HCT116 (cell line): ENCODE results near the gene PRIMPOL.

Experiments used
- EGR1 ChIP-seq: IDR thresholded peaks from 2 replicates; pipeline ENCODE4 v1.6.1; 2012; ENCODE audit warnings: low read depth
- ELF1 ChIP-seq: IDR thresholded peaks from 2 replicates; pipeline ENCODE4 v1.6.1; 2012; ENCODE audit warnings: low read depth, borderline replicate concordance
- EZH2 ChIP-seq: fragments of 200-600 bp; sonication (generic); IDR thresholded peaks from 2 replicates; pipeline ENCODE4 v1.6.1; 2017; ENCODE audit warnings: antibody characterized with exemption, mixed run types
- EZH2phosphoT487 ChIP-seq: fragments of 200-600 bp; IDR thresholded peaks from 2 replicates; pipeline ENCODE4 v1.6.1; 2018; ENCODE audit warnings: antibody characterized with exemption, borderline replicate concordance
- POLR2A ChIP-seq: IDR thresholded peaks from 2 replicates; pipeline ENCODE4 v1.7.0; 2011; ENCODE audit warnings: borderline replicate concordance; ENCODE audit not compliant: insufficient read depth, insufficient read length; ENCODE audit errors: extremely low read depth
- POLR2AphosphoS5 ChIP-seq: IDR thresholded peaks from 2 replicates; pipeline ENCODE4 v1.6.1; 2011; ENCODE audit warnings: mild to moderate bottlenecking, low read depth, low read length, moderate library complexity
- SP1 ChIP-seq: IDR thresholded peaks from 2 replicates; pipeline ENCODE4 v1.6.1; 2012; ENCODE audit warnings: low read depth
- SRF ChIP-seq: IDR thresholded peaks from 2 replicates; pipeline ENCODE4 v1.6.1; 2012; ENCODE audit warnings: low read depth
- TCF7L2 ChIP-seq: IDR thresholded peaks from 2 replicates; pipeline ENCODE4 v1.7.0; 2011; ENCODE audit warnings: borderline replicate concordance, inconsistent platforms; ENCODE audit not compliant: insufficient read depth, insufficient read length; ENCODE audit errors: extremely low read depth
- ZNF274 ChIP-seq: fragments of 200-500 bp; sonication (Bioruptor generic); IDR thresholded peaks from 2 replicates; pipeline ENCODE4 v1.6.1; 2014; ENCODE audit warnings: mild to moderate bottlenecking, low read depth, low read length, inconsistent platforms
- TF ChIP-seq, protein P1 (sequence below), 3 experiments: fragments of 200-600 bp in 1 of 3; sonication (generic) in 1 of 3; IDR thresholded peaks in 2 of 3; conservative IDR thresholded peaks in 1 of 3; 2 replicates each; pipeline ENCODE4 v1.5.1; 2012 to 2017; ENCODE audit warnings: low read depth in 2 of 3, low read length in 2 of 3, antibody characterized with exemption in 1 of 3, borderline replicate concordance in 1 of 3, control low read depth in 1 of 3, mild to moderate bottlenecking in 1 of 3, mixed read lengths in 1 of 3, mixed run types in 1 of 3, moderate library complexity in 1 of 3; ENCODE audit not compliant: insufficient read depth in 1 of 3

DNA sequence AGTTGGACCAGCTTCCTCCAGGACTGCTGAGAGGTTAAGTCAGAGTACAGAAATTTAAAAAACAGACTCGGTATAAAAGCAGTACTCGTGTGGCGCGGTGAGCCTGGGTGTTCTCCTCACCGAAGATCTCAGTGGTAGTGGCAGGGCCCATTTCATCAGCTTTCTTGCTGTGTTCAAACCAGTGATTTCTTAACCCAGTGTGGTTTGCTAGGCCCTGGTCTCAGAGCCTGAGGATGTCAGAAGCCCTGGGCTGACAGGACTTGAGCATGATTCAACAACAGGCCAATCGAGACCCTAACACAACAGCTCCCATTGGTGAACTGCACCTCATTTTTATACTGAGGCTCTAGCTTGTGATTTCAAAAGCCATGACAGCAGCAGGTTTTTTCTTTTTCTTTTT, 23.2 kb downstream of the PRIMPOL start:
- TF ChIP-seq, protein P1, sequence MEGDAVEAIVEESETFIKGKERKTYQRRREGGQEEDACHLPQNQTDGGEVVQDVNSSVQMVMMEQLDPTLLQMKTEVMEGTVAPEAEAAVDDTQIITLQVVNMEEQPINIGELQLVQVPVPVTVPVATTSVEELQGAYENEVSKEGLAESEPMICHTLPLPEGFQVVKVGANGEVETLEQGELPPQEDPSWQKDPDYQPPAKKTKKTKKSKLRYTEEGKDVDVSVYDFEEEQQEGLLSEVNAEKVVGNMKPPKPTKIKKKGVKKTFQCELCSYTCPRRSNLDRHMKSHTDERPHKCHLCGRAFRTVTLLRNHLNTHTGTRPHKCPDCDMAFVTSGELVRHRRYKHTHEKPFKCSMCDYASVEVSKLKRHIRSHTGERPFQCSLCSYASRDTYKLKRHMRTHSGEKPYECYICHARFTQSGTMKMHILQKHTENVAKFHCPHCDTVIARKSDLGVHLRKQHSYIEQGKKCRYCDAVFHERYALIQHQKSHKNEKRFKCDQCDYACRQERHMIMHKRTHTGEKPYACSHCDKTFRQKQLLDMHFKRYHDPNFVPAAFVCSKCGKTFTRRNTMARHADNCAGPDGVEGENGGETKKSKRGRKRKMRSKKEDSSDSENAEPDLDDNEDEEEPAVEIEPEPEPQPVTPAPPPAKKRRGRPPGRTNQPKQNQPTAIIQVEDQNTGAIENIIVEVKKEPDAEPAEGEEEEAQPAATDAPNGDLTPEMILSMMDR (IDR thresholded peaks at IDR 0.05 in 2 of 3, conservative IDR thresholded peaks at IDR 0.05 in 1 of 3; ENCODE audit: borderline replicate concordance in 1 of 3, insufficient read depth in 1 of 3, low read depth in 2 of 3, low read length in 2 of 3): no peak
- TF ChIP-seq EZH2: no peak
- no peak for TF ChIP-seq POLR2AphosphoS5
- no peak for TF ChIP-seq ZNF274
- TF ChIP-seq SRF: no peak
- TF ChIP-seq EZH2phosphoT487: no peak
- no peak for TF ChIP-seq POLR2A
- TF ChIP-seq EGR1: no peak
- no peak for TF ChIP-seq ELF1
- TF ChIP-seq SP1: no peak
- TF ChIP-seq TCF7L2: no peak
